NT2/D1 (cell line): Measurements from ENCODE around the gene GCSH.

Source experiments
- SUZ12 ChIP-seq: IDR thresholded peaks from 2 replicates; pipeline ENCODE4 v1.6.1; 2011; ENCODE audit not compliant: insufficient read length, insufficient read depth; ENCODE audit errors: extremely low read depth
- YY1 ChIP-seq: IDR thresholded peaks from 2 replicates; pipeline ENCODE4 v1.6.1; 2011; ENCODE audit not compliant: insufficient read length, insufficient read depth
- ZNF274 ChIP-seq: IDR thresholded peaks from 2 replicates; pipeline ENCODE4 v1.6.1; 2011; ENCODE audit warnings: mild to moderate bottlenecking, low read depth, low read length

DNA sequence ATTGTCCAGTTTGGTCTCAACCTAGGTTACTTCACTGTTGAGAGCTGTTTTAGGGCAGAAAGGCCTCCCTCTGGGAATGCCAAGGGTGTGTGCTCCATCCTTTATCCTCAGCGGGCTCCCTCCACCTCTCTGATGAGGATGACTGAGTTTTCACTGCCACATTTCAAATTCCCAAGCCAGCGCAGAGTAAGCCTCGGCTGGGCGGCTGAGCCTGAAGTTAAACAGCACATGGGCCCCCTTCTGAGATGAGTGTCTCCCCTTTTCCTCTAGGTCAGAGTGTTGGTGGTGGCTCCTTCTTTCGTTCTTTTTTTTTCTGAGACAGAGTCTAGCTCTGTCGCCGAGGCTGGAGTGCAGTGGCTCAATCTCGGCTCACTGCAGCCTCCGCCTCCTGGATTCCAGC lies 5.5 kb upstream of the GCSH start:
- TF ChIP-seq YY1 (no peak), ZNF274 (no peak), SUZ12 (no peak)
